ENCODE measurements around the gene SLC44A5.

DNA sequence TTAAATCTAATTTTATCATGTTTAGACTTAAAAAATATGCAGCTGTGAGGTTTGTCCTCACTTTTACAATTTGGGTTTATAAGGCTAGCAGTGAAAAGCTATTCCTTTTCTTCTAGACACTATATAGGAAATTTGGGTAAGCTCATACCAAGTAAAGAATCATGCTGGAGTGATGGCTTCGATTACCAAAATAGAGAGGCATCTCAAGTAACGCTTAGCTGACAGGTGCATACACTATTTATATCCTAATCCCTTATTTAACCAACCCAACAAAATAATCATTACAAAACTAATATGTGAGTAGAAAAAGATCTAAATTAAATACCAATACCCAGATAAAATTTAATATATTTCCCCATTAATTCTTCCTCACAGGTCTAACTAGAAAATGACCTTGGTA, 283.5 kb downstream of the SLC44A5 start:
- TF ChIP-seq NR2F2 (IDR thresholded peaks at IDR 0.05) (no peak), JUND (IDR thresholded peaks at IDR 0.05) (no peak), CTCF (IDR thresholded peaks at IDR 0.05; ENCODE audit: low read depth, low read length, missing input control) (no peak), MAX (IDR thresholded peaks at IDR 0.05) (no peak), YY1 (IDR thresholded peaks at IDR 0.05) (no peak), GABPA (IDR thresholded peaks at IDR 0.05 in 1 of 2, conservative IDR thresholded peaks at IDR 0.05 in 1 of 2) (no peak), FOXA2 (IDR thresholded peaks at IDR 0.05) (no peak), RAD21 (IDR thresholded peaks at IDR 0.05) (no peak)
- TF ChIP-seq, protein P1, sequence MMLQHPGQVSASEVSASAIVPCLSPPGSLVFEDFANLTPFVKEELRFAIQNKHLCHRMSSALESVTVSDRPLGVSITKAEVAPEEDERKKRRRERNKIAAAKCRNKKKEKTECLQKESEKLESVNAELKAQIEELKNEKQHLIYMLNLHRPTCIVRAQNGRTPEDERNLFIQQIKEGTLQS (IDR thresholded peaks at IDR 0.05) = no peak
- TF ChIP-seq, protein P2, sequence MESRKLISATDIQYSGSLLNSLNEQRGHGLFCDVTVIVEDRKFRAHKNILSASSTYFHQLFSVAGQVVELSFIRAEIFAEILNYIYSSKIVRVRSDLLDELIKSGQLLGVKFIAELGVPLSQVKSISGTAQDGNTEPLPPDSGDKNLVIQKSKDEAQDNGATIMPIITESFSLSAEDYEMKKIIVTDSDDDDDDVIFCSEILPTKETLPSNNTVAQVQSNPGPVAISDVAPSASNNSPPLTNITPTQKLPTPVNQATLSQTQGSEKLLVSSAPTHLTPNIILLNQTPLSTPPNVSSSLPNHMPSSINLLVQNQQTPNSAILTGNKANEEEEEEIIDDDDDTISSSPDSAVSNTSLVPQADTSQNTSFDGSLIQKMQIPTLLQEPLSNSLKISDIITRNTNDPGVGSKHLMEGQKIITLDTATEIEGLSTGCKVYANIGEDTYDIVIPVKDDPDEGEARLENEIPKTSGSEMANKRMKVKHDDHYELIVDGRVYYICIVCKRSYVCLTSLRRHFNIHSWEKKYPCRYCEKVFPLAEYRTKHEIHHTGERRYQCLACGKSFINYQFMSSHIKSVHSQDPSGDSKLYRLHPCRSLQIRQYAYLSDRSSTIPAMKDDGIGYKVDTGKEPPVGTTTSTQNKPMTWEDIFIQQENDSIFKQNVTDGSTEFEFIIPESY (IDR thresholded peaks at IDR 0.05) = no peak
